GM18520 (cell line): ENCODE measurements around the gene MED15.
"Not testable (repeated sequence)": the region's sequence is repeated elsewhere in the genome, so short reads cannot be mapped to it uniquely, and the experiment has no call there.

Experiments used
- ATAC-seq: cut with Tn5 transposase; IDR thresholded peaks from one replicate; pipeline ENCODE4 v1.9.1; 2021; ENCODE audit not compliant: unreplicated experiment

MED15 gene

GRCh38 chr22:20531154-20531403 is 23.7 kb downstream of the MED15 start:
- no peak for ATAC-seq

- no peak for ATAC-seq
Observed at GRCh38 chr22:20531404-20532201, 24.2 kb downstream of the MED15 start.

DNA sequence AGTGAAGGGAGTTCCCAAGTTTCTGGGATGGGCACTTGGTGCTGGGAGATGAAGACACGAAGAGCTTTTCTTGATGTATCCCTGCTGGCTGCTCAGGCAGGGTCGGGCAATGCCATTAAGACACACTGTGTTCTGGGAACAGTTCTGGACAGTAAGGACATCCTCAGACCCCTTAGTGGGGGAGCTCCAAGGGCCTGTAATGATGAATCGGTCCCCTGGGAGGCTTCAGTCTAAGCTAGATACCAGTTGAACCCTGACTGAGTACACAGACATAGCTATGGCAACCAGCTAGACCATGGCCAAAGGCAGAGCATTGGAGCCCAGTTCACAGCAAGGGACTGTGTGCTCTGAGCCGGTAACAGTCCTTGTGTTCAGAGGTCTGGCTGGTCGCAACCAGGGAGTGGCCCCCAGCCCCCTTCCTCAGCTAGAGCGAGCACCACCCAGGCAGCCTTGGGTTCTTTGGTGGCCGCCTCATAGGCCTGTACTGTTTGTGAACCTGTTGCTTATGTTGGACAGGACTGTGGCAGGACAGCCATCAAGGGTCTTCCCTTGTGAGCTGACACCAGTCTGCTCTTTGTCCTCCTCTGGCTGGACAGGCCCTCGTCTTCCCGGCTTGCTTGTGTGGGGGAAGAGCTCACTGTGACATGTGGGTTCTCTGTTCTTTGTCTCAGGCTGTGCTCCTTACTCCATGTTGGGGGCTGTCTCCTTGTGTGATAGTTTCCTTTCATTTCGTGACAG is 25.0 kb downstream of the MED15 start:
- ATAC-seq, result no peak

- no peak for ATAC-seq
Observed at GRCh38 chr22:20533095-20533878, 25.9 kb downstream of the MED15 start.

GRCh38 chr22:20533879-20534265 is 26.5 kb downstream of the MED15 start:
- no peak for ATAC-seq

DNA sequence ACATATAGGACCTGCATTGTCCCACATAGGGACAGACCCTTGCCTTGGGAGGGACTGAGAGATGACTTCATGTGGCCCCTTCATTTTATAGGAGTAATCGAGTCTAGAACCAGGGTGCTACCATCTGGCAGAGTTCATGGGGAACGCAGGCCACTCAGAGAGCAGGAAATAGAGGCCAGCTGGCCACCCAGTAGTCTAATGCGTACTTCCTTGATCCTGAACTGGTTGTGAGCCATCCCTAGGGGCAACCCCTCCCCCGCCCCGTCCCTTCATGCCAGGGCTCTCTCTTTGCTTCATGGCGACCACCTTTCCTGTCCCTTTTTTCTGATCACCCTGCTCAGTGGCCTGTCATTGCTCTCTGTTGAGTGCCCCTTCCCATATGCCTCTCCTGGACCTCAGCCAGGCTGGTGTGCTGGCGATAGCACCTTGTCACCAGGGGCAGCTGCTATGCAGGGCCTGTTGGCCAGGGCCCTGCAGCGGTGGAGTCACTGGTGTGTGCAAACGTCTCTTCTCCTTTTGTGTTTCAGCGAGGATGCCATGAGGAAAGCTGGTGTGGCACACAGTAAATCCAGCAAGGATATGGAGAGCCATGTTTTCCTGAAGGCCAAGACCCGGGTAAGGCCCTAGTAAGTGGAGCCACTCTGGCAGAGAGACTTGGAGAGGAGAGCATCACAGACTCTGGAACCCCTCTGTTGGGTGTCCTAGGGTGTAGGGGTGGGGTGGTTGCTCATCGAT is 29.3 kb downstream of the MED15 start:
- ATAC-seq, result no peak

DNA sequence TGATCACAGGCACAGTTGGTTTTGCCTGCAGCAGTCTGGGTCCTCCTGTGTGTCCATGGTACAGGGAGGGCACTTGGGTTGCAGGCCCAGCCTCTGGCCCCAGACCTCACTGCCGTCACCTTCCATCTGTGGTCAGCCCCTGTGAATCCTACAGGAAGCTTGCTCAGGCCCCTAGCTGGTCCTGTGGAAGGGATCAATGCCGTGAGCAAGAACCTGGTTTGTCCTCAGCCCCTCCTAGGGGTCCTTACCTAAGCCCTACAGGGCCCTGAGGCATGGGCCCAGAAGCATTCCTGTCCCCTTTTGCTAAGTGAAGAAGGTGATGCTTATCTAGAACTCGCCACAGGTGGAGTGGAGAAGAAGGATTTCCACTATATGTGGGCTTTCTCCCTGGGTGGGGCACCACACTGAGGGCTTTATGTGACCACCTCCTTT is 29.9 kb downstream of the MED15 start:
- no peak for ATAC-seq

- no peak for ATAC-seq
Observed at GRCh38 chr22:20537983-20538382, 30.6 kb downstream of the MED15 start.

GRCh38 chr22:20538875-20539274 is 31.5 kb downstream of the MED15 start:
- ATAC-seq, result not testable (repeated sequence)

GRCh38 chr22:20542055-20542454 is 34.6 kb downstream of the MED15 start:
- ATAC-seq, result no peak

DNA sequence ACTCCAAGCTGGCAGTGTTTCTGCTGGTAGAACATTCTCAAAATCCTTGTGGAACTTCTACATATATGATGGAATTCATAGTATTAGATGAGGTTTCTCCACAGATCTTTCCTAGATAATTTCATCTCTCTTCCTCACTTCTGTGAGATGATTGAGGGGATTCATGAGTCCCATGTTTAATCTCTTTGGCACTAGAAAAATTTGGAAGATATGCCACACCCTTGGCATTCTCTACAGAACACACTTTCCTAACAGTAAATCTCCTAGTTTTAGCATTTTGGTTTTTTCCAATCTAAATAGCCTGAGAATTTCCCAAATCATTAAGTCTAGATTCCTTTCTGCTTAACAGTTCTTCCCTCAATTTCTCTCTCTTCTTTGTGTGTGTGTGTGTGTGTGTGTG is 35.3 kb downstream of the MED15 start:
- ATAC-seq, result no peak

DNA sequence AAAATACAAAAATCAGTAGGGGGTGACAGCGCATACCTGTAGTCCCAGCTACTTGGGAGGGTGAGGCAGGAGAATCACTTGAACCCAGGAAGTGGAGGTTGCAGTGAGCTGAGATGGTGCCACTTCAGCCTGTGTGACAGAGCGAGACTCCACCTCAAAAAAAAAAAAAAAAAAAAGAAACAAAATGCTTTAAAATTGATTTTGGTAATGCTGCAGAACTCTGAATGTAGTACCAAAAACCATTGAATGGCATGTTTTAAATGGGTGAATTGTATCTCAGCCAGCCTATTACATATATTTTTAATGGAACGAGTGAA is 37.9 kb downstream of the MED15 start:
- not testable (repeated sequence) for ATAC-seq

- no peak for ATAC-seq
Observed at GRCh38 chr22:20545681-20546521, 38.5 kb downstream of the MED15 start.

DNA sequence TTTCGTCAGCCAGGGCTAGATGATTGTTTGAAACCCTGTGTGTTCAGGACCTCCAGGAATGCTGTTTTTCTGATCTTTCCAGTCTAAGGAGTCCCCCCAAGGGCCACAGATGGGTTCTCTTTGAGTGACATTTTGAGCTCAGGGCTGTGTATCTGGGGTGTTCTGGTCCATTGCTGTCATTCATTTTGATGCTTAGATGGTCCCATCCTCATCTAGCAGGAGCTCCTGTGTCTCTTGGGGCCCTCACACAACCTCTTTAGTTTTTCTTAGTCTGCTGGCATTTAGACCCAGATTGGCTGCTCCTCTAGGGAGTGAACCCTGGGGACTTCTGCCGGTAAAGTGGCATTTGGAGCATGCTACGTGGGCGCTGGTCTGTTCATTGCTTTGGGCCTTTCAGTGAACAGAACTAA is 39.1 kb downstream of the MED15 start:
- no peak for ATAC-seq

DNA sequence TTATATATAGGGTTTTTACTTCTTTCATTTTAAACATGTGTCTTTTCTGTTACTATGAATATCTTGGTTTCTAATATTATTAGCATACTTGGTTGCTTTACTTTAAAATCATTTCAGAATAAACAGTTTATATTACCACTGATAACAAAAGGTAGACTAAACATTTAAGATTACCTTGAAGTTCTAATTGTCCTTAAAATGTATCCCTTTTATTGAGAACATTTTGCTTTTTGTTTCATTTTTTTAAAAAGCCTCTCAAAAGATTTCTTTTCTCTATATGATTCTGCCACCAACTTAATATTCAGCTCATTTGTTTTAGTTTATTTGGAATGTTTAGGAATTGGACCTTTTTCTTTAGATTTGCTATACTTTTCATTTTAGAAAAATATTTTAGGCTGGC is 39.6 kb downstream of the MED15 start:
- no peak for ATAC-seq

- ATAC-seq, result no peak
Observed at GRCh38 chr22:20548806-20549205, 41.4 kb downstream of the MED15 start.

DNA sequence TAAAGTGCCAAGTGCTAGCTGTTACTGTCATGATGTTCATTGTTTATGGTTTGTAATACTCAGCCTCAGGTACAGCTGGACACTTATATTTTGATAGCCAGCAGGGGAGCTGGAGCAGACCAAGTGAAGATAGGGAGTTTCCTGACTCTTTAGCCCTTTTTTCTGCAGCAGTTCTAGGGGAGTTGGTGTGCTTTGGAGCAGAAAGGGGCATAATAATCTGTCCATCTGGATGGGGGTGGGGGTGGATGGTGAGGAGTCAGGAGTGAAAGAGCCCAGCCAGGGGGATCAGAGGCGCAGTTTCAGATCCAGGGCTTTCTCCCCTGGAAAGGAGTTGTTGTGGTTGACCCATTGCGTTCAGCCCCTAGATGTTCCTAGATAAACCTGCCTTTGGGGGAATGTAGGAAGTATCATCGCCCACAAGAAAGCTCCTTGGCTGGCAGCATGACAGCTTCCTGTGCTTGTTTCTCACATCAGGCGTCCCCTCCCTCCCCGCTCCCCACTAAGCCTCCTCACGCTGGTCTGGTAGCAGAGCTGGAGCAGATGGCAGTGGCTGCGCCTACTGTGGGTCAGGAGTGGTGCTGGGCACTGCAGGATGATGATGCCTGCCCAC is 41.9 kb downstream of the MED15 start:
- ATAC-seq, result no peak

DNA sequence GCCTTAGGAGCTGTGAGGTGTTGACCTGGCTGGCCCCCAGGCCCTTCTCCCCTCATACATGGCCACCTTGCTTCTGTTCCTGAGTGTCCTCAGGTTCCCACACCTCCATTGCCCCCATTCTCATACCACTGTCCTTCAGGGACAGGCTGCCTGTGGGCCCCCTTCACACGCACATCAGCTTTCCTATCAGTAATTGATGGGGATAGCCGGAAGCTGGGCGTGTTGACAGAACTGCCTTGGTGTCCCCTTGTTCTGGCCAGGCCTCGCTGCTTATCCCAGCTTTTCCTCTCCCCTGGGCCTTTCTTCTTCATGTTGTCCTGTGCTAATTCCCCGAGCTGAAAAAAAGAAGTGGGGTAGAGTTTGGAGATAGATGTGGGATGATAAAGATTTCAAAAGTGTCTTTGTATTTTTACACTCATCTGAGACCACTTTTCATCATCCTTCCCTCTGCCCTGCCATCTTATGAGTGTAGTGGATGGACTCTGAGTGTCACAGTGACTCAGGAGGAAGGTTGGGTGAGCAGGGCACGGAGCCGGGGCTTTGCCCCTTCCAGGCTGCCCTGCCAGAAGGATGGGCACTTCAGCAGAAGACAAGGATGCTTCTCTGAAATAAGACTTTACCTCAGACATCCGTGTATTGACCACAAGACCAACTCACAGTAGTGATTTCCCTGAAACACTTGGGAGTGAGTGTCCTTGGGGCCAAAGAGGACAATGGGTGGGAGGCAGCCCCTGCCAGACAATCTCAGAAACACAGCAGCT is 42.8 kb downstream of the MED15 start:
- ATAC-seq, result no peak
